NCI-H2107 treated with DMSO at 0.1 percent for 48 hours (cell line): ENCODE measurements around the gene ITGAE.

Source experiments
- DNase-seq: peaks from one replicate; lab custom pipeline; 2025; ENCODE audit not compliant: unreplicated experiment; lab: John Stamatoyannopoulos, UW

The ITGAE gene

GRCh38 chr17:3669548-3669947 is 131.4 kb downstream of the ITGAE start:
- DNase-seq, result no peak

DNA sequence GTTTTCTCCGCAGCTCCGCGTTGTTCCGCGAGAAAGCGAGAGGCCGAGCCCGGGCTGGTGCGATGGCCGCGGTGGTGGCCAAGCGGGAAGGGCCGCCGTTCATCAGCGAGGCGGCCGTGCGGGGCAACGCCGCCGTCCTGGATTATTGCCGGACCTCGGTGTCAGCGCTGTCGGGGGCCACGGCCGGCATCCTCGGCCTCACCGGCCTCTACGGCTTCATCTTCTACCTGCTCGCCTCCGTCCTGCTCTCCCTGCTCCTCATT is 132.0 kb downstream of the ITGAE start:
- no peak for DNase-seq

GRCh38 chr17:3668279-3669084 is 132.5 kb downstream of the ITGAE start, which contains the start of the genes EMC6 and TAX1BP3:
Gene EMC6, plus strand, starts transcription at chr17:3668812. Its CDS starts 335 bp downstream, at chr17:3669147.
Gene TAX1BP3, minus strand, starts transcription at chr17:3668578. Its CDS starts 52 bp downstream, at chr17:3668526.
- DNase-seq, result peak; percentile 90

- no peak for DNase-seq
Observed at GRCh38 chr17:3667366-3668278, 133.4 kb downstream of the ITGAE start.

DNA sequence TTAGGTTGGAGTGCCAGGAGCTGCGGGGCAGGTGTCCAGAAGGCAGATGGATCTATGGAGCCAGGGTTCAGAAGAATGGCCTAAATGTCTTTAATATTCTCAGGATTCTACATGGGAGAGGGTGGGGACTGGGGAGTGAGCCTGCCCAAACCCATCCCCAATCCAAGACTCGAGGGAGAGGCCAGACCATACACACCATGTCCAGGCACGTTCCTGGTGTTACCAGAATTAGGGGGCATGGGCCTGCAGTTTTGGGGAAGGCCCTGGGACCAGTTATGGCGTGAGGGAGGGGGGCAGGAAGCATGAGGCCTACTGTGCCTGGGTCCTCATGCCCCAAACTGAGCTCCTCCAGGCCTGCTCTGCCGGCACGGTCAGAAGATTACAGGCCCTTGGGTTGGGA is 134.5 kb downstream of the ITGAE start:
- no peak for DNase-seq

GRCh38 chr17:3665834-3666233 is 135.2 kb downstream of the ITGAE start:
- no peak for DNase-seq
